Jurkat, Clone E6-1 (cell line): ENCODE measurements around the gene TAF11.
"Not testable (repeated sequence)": the region's sequence is repeated elsewhere in the genome, so short reads cannot be mapped to it uniquely, and the experiment has no call there.

ENCODE experiments used
- DNase-seq: peaks from one replicate; pipeline ENCODE4 v3.0.0-alpha.2; 2011; ENCODE audit warnings: low read depth, low spot score
- H3K4me3 ChIP-seq: 2 replicates; pipeline ENCODE4 v1.5.1; 2011; ENCODE audit warnings: mild to moderate bottlenecking, low read length, control low read depth, moderate library complexity

TAF11 gene

DNA sequence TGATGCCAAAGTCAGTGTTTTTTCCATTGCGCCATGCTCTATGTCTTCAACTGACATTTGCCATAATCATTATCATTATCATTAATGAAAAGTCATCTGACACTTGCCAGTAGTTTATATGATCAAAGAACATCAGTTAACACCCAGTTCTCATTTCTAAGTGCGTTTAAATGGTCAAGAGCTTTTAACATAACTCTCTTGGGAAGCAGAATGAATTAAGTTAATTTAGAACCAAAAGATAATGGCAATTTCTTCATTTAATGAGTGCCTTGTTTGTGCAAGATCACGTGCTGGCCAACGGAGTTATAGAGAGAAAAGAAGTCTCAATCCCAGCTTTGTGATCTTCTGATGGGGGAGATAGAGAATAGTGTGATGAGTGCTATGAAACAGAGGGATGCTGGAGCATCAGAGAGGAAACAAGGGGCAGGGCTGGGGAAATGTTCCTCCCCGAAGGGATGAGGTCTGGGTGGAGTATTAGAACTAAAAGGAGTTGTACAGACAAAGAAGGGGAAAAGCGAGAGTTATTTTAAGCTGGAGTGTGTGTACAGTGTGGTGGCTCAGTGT is 21.6 kb upstream of the TAF11 start:
- DNase-seq, result no peak

DNA sequence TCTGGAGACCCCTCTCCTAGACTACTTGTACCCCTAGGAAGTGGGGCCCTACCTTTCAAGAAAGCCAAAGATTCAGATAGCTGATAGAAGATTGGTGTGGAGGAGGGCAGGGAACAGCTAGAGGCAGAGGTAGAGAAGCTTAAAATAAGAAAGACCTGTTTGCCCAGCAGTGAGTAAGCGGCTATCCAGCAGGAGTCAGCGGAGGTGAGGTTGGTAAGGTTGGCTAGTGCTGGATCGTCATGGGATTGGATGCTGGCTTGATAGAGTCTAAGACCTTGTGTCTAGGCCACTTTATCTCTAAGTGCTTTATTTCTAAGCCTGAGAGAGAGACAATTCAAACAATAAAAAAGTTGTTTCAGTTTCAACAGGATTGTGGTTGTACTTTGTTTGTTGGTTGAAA is 20.4 kb upstream of the TAF11 start:
- no peak for DNase-seq
- no peak overlapping the region for H3K4me3 ChIP-seq

More for the DNA sequence above, 21.6 kb upstream of the TAF11 start:
- H3K4me3 ChIP-seq, result no peak overlapping the region

DNA sequence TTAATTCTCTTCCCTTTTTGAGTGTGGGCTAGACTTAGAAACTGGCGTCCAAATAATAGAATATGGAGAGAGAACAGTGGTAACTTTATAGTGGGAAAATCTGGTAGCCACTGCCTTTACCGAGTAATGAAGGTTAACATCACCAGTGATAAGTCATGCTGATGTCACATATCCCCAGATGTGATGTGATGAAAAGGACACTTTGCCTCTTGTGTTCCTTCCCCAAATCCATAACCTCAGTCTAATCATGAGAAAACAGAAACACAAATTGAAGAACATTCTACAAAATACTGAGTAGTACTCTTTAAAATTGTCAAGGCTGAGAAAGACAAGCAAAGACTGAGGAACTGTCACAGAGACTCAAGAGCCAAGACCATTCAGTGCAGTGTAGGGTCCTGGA is 19.0 kb upstream of the TAF11 start:
- no peak overlapping the region for H3K4me3 ChIP-seq
- no peak for DNase-seq

DNA sequence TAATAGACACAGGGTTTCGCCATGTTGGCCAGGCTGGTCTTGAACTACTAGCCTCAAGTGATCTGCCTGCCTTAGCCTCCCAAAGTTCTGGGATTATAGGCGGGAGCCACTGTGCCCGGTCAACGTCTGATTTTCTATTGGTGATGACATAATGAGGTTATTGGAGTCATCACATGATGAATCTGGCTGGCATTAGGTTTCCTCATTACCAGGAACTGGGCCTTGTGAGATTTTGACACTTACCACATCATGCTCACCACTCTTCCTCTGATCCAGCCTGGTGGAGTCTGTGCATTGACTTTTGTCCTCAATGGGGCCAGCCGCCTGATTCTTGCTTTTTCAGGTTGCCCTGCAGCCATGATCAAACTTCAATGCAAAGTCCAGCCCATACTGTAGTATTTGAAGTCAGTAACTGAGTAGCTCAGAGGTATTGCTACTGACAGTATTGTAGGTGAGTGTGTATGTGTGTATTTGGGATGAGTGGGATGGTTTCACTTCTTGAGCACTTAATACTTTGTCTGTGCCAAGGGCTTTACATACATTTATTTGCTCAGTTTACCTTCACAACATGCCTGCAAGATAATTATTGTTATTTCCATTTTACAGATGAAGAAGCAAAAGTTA is 17.3 kb upstream of the TAF11 start:
- DNase-seq, result no peak
- H3K4me3 ChIP-seq, result no peak overlapping the region

DNA sequence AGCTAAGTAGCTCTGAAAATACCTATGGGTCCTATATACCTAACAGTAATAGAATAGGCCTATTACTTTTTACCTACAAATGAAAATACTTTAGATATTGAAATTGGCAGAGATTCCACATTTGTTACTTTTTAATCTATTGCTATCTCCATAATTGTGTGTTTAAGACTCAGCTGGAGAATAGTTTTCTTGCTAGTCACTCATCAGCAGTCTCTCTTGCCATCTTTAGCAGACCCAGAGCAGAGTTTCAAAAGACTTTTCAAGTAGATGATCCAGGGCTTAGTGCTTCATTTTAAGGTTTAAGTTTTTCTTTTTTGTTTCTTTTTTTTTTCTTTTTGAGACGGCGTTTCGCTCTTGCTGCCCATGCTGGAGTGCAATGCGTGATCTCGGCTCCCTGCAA is 14.1 kb upstream of the TAF11 start:
- H3K4me3 ChIP-seq, result no peak overlapping the region
- no peak for DNase-seq

DNA sequence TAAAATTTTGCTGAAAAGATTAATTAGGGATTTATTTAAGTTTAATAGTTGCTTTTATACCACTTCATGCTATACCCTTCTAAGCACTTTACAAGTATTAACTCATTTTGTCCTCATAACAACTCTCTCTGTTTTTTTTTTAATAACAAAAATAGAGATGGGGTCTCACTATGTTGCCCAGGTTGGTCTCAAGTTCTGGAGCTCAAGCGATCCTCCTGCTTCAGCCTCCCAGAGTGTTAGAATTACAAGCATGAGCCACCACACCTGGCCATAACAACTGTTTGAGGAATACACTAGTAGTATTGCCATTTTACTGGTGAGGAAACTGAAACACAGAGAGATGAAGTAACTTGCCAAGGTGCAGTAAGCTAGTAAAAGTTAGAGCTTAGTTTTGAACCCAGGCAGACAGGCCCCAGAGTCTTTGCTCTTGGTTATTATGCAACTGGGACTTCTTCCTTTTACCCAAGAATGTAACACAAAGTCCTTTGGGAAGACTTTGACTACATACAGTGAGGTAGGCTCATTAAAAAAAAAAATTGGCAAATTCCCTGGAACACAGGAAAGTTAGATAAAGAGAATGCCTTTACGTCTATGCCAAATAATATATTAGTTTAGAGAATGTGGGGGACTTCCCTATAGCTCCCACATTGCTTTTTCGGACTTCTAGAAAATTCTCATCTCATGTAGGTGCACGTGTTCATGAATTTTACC is 12.6 kb upstream of the TAF11 start:
- H3K4me3 ChIP-seq, result no peak overlapping the region
- DNase-seq, result no peak

DNA sequence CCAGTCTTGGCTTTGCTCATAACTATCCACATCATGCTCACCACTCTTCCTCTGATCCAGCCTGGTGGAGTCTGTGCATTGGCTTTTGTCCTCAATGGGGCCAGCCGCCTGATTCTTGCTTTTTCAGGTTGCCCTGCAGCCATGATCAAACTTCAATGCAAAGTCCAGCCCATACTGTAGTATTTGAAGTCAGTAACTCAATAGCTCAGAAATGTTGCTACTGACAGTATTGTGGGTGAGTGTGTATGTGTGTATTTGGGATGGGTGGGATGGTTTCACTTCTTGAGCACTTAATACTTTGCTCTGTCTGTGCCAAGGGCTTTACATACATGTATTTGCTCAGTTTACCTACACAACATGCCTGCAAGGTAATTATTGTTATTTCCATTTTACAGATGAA is 11.9 kb upstream of the TAF11 start:
- not testable (repeated sequence) for DNase-seq, H3K4me3 ChIP-seq

DNA sequence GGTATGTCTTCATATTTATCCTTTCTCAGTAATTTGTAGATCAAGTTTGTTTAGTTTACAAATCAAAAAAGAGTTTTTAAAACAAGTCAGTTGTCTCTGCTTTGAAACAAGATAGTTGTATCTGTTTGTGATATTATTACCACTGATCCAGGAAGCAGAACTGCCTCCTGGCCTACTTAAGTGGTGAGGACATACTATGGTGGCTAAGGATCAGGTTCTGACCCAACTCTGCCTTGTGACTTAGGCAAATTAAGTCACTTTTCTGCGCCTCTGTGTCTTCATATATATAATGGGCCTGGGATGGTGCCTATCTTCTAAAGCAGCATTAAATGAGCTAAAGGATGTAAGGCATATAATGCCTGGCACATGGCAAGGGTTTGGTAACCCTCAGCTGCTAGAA is 9.9 kb upstream of the TAF11 start:
- H3K4me3 ChIP-seq, result no peak overlapping the region
- DNase-seq, result no peak

DNA sequence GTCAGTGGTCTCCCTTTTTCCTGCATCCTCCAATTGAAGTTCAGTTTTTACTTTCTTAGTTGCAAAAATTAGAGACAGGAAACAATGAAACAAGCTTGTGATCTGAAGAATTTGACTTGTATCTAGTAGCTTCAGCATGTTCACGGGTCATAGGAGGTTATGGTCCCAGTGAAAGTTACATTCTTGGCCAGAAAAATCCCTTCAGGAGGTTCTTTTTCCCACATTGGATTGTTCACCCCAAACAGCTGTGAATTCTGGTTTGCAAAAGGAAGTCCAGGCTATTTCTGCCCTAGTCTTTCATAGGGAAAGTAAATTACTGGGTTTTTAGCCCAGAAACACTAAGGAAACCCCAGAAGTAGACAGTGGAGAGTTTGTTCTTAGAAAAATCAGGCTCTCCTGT is 9.3 kb upstream of the TAF11 start:
- no peak for DNase-seq
- H3K4me3 ChIP-seq, result no peak overlapping the region

DNA sequence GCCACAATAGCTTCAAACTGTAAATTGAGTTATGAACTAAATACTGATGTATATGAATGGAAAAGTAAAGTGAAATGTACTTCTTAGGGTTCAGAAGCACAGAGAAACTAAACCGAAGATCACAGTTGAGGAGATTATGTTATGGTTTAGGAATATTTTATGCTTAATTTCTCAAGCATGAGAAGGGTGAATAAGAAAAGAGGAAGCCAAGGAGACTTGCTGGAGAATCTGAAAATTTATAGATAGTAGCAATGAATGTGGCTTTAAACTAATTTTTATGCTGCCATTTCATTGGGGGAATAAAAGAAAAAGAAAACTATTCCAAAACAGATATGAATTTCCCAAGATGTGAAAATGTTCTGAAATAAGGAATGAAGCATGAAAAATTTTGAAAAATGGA is 6.9 kb upstream of the TAF11 start:
- DNase-seq, result no peak
- H3K4me3 ChIP-seq, result no peak overlapping the region

DNA sequence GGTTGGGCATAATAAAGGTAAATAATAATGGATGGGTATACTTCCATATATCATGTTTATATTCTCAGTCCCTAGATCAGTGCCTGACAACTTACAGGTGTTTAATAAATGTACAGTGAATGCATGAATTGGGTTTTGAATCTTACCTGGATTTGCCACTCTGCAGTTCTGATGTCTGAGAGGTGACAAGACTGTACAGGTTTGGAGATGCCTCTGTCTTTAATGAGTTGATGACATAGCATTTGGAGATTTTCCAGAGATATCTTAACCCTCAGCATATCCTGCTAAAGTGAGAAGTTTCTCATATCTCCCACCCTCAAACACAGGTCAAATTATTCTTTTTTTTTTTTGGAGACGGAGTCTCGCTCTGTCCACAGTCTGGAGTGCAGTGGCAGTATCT is 3.5 kb upstream of the TAF11 start:
- no peak overlapping the region for H3K4me3 ChIP-seq
- DNase-seq, result no peak

DNA sequence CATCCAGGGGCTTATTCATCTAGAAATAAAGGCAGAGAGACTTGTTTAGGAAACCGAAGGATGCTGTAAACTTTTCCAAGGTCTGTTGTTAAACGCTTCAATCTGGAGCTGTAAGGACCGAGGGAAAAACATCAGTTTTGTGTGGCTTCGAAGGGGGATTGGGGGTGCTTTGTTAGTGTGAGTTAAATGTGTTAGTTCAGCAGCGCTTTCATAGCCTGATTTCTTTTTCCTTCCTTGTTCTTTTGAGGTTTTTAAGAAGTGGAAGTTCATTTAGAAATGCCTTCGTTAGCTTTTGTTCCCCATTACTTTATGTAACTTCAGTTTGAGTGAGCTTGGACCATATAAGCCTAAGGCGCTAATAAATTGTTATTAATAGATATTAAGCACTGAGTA is 2.7 kb upstream of the TAF11 start:
- no peak overlapping the region for H3K4me3 ChIP-seq

DNA sequence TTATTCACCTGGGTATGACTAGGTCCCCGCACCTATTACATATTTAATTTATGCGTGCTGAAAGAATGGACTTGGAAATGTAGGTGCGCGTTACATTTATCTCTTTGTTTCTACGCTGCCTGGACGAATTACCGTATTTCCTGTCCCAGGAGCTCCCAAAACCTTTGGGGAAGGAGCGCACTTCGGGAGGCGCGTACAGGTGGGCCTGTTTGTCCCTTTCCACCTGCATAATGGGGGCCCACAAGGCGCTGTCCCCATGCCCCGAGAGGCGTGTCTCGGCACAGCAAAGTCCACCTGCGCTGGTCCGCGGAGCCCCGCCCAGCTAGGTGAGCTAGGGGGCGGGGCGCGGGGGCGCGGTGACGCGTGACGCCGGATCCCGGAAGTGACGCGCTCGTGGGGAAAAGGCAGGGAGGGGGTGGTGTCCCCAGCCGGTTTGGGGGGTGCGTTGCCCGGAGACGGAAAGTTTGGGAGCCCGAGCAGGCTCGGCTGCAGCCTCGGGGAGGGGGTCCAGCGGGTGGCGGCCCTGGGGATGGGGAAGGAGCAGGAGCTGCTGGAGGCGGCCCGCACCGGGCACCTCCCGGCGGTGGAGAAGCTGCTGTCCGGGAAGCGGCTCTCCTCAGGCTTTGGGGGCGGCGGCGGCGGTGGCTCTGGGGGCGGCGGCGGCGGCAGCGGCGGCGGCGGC is 1.2 kb upstream of the TAF11 start, which contains the start of gene ANKS1A:
Gene ANKS1A, plus strand, starts transcription at position 382 of the 682 bp plus-strand sequence. Its CDS starts 148 bp downstream, at position 530.
- peak; percentile 63 for DNase-seq
- peak within 1 kb of the TSS; percentile 98 for H3K4me3 ChIP-seq

More for the DNA sequence above, 2.7 kb upstream of the TAF11 start:
- no peak for DNase-seq

DNA sequence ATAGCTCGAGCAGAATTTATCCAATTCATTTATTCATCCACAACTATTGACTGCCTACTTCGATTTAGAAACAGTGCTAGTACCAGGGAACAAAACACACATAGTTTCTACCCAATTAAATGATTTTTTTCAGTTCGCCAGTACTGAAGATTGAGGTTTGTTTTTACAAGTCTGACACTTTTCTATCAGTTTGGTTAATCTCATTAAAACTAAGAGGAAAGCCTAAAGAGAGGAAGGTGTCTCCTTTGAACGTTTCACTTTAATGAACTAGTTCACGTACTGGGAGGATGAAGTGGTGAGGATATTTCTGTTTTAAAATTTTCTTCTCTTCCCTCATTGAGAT is 643 bp upstream of the TAF11 start:
- peak overlapping the region; percentile 98 for H3K4me3 ChIP-seq
- no peak for DNase-seq

DNA sequence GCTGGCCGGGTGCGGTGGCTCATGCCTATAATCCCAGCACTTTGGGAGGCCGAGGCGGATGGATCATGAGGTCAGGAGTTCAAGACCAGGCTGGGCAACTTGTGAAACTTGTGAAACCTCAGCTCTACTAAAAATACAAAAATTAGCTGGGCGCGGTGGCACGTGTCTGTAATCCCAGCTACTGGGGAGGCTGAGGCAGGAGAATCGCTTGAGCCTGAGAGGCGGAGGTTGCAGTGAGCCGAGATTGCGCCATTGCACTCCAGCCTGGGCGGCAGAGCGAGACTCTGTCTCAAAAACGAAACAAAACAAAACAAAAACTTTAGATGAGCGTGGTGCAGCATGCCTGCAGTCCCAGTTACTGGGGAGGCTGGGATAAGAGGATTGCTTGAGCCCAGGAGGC is 2.0 kb downstream of the TAF11 start:
- not testable (repeated sequence) for DNase-seq, H3K4me3 ChIP-seq

DNA sequence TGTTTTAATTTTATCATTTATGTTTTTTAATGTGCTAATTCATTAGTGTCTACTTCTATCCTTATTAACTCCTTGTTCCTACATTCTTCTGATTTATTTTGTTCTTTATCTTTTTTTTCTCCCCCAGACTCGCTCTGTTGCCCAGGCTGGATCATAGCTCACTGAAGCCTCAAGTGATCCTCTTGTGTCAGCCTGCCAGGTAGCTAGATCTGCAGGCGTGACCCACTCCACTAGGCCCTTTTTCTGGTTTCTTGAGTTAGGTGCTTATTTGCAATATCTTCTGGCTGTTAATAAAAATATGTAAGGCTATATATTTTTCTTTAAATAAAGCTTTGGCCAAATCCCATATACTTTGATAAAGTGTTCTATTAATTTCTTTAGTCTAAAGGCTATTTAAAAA is 2.8 kb downstream of the TAF11 start:
- no peak for DNase-seq
- no peak overlapping the region for H3K4me3 ChIP-seq

DNA sequence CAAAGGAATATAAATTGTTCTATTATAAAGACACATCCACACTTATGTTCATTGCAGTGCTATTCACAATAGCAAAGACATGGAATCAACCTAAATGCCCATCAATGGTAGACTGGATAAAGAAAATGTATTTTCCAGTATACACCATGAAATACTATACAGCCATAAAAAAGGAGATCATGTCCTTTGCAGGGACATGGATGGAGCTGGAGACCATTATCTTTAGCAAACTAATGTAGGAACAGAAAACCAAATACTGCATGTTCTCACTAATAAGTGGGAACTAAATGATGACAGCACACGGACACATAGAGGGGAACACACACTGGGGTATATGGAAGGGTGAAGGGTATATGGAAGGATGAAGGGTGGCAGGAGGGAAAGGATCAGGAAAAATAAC is 3.8 kb downstream of the TAF11 start:
- H3K4me3 ChIP-seq, DNase-seq: not testable (repeated sequence)

DNA sequence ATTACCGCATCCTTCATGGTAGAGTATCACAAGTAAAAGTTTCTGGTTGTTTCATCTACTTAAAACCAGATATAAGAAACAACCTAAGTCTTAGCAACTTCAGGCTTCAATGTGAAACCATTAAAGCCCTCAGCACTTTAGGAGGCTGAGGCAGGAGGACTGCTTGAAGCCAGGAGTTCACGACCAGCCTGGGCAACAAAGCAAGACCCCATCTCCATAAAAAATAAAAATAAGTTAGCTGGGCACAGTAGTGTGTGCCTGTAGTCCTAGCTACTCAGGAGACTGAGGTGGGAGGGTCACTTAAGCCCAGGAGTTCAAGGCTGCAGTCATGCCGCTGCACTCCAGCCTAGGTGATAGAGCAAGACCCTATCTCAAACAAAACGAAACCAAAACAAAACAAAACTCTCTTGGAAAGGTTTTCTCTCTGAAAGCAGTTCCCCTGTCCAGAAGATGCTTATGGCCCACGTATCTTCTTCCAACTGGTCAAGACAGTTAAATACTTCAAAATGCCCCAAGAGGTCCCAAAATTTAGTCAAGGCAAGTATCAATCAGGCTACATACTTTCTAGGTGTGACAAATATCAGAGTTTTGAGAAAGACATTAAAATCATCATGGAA is 9.9 kb downstream of the TAF11 start:
- H3K4me3 ChIP-seq, result no peak overlapping the region

DNA sequence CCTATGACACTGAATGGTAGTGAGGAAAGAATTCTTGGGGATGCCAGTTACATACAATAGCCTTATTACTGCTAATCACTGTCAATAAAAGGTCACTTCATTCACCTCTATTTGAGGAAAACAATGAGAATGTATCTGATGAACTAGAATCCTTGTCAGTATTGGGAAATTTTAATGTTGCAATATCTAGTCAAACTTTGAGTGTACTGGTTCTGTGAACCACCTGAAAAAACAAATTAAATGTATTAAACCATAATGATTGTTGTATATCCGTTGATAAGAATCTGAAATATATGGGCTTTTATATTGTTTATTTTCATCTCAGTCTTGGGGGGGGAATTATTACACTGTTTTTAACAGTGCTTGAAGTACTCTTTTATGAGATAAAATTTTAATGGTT is 10.6 kb downstream of the TAF11 start:
- H3K4me3 ChIP-seq, result no peak overlapping the region
- no peak for DNase-seq

More for the DNA sequence above, 9.9 kb downstream of the TAF11 start:
- DNase-seq, result no peak

DNA sequence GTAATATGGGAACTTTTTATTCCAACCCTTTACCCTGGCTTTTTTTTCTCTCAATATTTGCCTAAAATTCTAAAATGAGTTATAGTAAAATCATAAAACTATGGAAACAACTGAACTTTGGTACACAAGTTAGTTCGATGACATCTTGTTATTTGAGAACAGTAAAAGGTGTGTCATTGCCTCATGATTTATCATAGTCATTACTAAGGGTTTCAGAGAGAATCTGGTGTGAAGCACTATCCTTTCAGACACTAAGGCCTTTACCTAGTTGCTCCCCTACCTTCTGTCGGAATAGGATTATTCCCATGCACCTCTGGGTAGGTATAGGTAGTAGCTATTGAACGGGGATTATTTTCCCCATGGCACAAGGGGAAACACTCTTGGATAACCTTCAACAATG is 11.4 kb downstream of the TAF11 start:
- DNase-seq, result no peak
- H3K4me3 ChIP-seq, result no peak overlapping the region
